Measurements from ENCODE around the gene BTBD16. TPM values are rescaled to one million over a fixed set of nuclear protein-coding genes. Genes with fewer than 3 reads are reported as not detected.

The BTBD16 gene
- total RNA-seq, 4 donors from 2014 or later: not detected

GRCh38 chr10:122298598-122299301, 27.7 kb downstream of the BTBD16 start:
- Histone ChIP-seq H3K4me1 (peaks cover 0 to 4% (median 0%) of the 10 kb centered on the region in 4 donors), H3K4me3 (peak overlapping the region in 1 of 4 donors; percentile 25), H3K36me3 (no peaks in the 10 kb centered on the region), H3K27ac (no peak overlapping the region), H3K9me3 (no peaks in the 10 kb centered on the region), H3K27me3 (no peaks in the 10 kb centered on the region)
- intact Hi-C loops (cut with DNase I; ENCODE audit: low total_unique reads) (loop anchor here (1.0 to 5.0 kb wide), 2 partner anchors 137 to 269 kb away; no protein-coding TSS in a partner anchor), in situ Hi-C loops (cut with MboI; ENCODE audit: low pct_ligation_motif_present in 1 of 4, low pct_unique_long_range_greater_than_20kb in 1 of 4, low sequenced_read_pairs in 3 of 4) (loop anchor here (5.0 to 25.0 kb wide), 5 partner anchors 134 to 266 kb away; partner anchors contain the start of gene DMBT1 (in 4 of the 4))
- WGBS, 2 donors (ENCODE audit: low coverage in 1 of 2): 18% methylated on average over 15 of the region's 15 CpGs; no CpG with 5 or more reads in 1 of the 2 donors
- peak; percentile 76 for DNase-seq
- TF ChIP-seq POLR2A (IDR thresholded peaks at IDR 0.05) (no peak), POLR2AphosphoS5 (IDR thresholded peaks at IDR 0.05) (no peak), EP300 (IDR thresholded peaks at IDR 0.05; ENCODE audit: low read depth) (no peak), CTCF (IDR thresholded peaks at IDR 0.05) (peak; percentile 88 to 95 (median 93))

GRCh38 chr10:122299423-122300075, 28.5 kb downstream of the BTBD16 start:
- Histone ChIP-seq H3K4me3 (no peak overlapping the region), H3K4me1 (peaks cover 0 to 4% (median 0%) of the 10 kb centered on the region in 4 donors), H3K36me3 (no peaks in the 10 kb centered on the region), H3K27me3 (no peaks in the 10 kb centered on the region), H3K9me3 (no peaks in the 10 kb centered on the region), H3K27ac (no peak overlapping the region)
- intact Hi-C loops (cut with DNase I; ENCODE audit: low total_unique reads) (loop anchor here (1.0 to 5.0 kb wide), 2 partner anchors 136 to 268 kb away; no protein-coding TSS in a partner anchor), in situ Hi-C loops (cut with MboI; ENCODE audit: low pct_ligation_motif_present in 1 of 4, low pct_unique_long_range_greater_than_20kb in 1 of 4, low sequenced_read_pairs in 3 of 4) (loop anchor here (5.0 to 25.0 kb wide), 5 partner anchors 133 to 265 kb away; partner anchors contain the start of gene DMBT1 (in 4 of the 4))
- no peak for TF ChIP-seq POLR2A (IDR thresholded peaks at IDR 0.05)
- TF ChIP-seq EP300 (IDR thresholded peaks at IDR 0.05; ENCODE audit: low read depth): no peak
- no peak for TF ChIP-seq POLR2AphosphoS5 (IDR thresholded peaks at IDR 0.05)
- TF ChIP-seq CTCF (IDR thresholded peaks at IDR 0.05): no peak
- WGBS, 2 donors (ENCODE audit: low coverage in 1 of 2): 86 to 92% methylated on average over 4 to 14 of the region's 14 CpGs
- no peak for DNase-seq

GRCh38 chr10:122301055-122301810, 30.1 kb downstream of the BTBD16 start:
- no peaks in the 10 kb centered on the region for H3K36me3 ChIP-seq
- H3K4me1 ChIP-seq: peaks cover 0 to 4% (median 0%) of the 10 kb centered on the region in 4 donors
- intact Hi-C loops (cut with DNase I; ENCODE audit: low total_unique reads) (no loop called here), in situ Hi-C loops (cut with MboI; ENCODE audit: low pct_ligation_motif_present in 1 of 4, low pct_unique_long_range_greater_than_20kb in 1 of 4, low sequenced_read_pairs in 3 of 4) (loop anchor here in 1 of 4 donors (10.0 kb wide), 1 partner anchor 134 kb away; no protein-coding TSS in a partner anchor)
- no peak for DNase-seq
- H3K9me3 ChIP-seq: peaks cover 0 to 5% of the 10 kb centered on the region in 2 donors
- H3K27me3 ChIP-seq: no peaks in the 10 kb centered on the region
- H3K4me3 ChIP-seq: no peak overlapping the region
- H3K27ac ChIP-seq: no peak overlapping the region
- peak in 1 of 3 donors; percentile 23 for TF ChIP-seq POLR2AphosphoS5 (IDR thresholded peaks at IDR 0.05)
- no peak for TF ChIP-seq EP300 (IDR thresholded peaks at IDR 0.05; ENCODE audit: low read depth)
- WGBS, 2 donors (ENCODE audit: low coverage in 1 of 2): 64 to 69% methylated on average over 3 to 12 of the region's 12 CpGs

- H3K36me3 ChIP-seq: no peaks in the 10 kb centered on the region
- intact Hi-C loops (cut with DNase I; ENCODE audit: low total_unique reads): no loop called here
- no peak for DNase-seq
- H3K9me3 ChIP-seq: peaks cover 0 to 5% of the 10 kb centered on the region in 2 donors
- no peaks in the 10 kb centered on the region for H3K27me3 ChIP-seq
- H3K4me1 ChIP-seq: peaks cover 0 to 4% (median 0%) of the 10 kb centered on the region in 4 donors
- no peak overlapping the region for H3K4me3 ChIP-seq
- no peak overlapping the region for H3K27ac ChIP-seq
- in situ Hi-C loops (cut with MboI; ENCODE audit: low pct_ligation_motif_present in 1 of 4, low pct_unique_long_range_greater_than_20kb in 1 of 4, low sequenced_read_pairs in 3 of 4): loop anchor here in 1 of 4 donors (10.0 kb wide), 1 partner anchor 133 kb away; no protein-coding TSS in a partner anchor
- 79% methylated on average over 7 of the region's 7 CpGs; no CpG with 5 or more reads in 1 of the 2 donors for WGBS, 2 donors (ENCODE audit: low coverage in 1 of 2)
- no peak for TF ChIP-seq CTCF (IDR thresholded peaks at IDR 0.05)
- no peak for TF ChIP-seq POLR2A (IDR thresholded peaks at IDR 0.05)
- TF ChIP-seq EP300 (IDR thresholded peaks at IDR 0.05; ENCODE audit: low read depth): no peak
- no peak for TF ChIP-seq POLR2AphosphoS5 (IDR thresholded peaks at IDR 0.05)
Observed at GRCh38 chr10:122301811-122302115, 30.7 kb downstream of the BTBD16 start.

All from transverse colon (tissue), 4 donors.